ENCODE results near the gene SUCNR1.
"Not testable (repeated sequence)": the region's sequence is repeated elsewhere in the genome, so short reads cannot be mapped to it uniquely, and the experiment has no call there.

SUCNR1 gene

DNA sequence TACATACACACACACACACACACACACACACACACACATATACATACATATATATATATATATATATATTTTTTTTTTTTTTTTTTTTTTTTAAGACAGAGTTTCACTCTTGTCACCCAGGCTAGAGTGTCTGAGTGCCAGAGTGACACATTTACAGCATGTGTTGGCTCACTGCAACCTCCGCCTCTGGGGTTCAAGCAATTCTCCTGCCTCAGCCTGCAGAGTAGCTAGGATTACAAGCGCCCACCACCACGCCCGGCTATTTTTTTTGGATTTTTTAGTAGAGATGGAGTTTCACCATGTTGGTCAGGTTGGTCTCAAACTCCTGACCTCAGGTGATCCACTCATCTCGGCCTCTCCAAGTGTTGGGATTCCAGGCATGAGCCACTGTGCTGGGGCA, 636 bp downstream of the SUCNR1 start:
- not testable (repeated sequence) for DNase-seq

DNA sequence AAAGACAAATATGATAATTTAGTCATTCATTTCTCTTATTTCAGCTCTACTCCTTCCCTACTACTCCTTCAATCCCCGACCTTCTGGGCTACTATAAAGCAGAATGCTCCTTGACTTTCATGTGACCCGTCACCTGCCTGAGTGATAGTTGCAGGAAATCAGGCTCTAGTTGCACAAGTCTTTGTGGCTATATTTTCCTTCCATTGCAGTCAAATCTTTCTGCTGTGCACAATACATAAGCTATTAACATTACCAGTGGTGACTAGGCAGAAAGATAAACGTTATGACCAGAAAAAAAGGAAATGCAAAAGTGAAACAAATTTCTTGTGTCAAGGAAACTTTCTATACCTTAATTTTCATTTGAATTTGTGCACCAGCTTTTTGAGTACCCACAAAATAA, 2.3 kb downstream of the SUCNR1 start:
- no peak for DNase-seq

DNA sequence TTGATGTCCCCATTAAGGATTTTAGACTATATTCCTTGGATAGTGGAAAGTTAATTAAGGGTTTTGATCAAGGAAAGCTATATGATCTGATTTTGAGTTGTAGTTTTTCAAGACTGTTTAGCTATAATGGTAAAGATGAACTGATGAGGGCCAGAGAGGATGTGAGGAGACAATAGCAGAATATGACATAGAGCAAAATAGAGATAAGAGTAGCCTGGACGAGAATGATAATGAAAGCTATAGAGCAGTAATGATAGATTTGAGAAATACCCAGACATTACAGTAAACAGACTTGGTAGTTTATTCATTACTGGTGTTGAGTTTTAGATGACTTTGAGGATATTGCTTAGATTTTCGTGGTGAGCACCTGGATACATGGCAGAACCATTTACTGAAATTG, 3.8 kb downstream of the SUCNR1 start:
- no peak for DNase-seq

DNA sequence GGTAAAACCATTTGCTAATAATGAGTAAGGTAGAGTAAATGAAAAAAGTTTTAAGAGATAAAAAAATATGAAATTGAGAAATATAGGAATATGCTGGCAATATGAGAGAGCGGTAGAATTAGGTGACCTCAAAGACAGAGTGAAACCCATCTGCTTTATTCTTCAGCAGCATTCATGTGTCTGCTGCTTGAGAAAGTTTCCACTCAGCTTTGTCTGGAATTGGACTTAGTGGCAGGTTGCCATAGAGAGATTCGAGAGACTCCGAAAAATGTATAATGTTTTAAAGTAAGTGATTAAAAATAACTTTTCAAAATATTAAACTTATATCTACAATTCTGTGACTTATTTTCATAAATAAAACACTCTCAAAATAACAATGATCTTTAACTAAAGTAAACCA, 5.0 kb downstream of the SUCNR1 start:
- DNase-seq = no peak

DNA sequence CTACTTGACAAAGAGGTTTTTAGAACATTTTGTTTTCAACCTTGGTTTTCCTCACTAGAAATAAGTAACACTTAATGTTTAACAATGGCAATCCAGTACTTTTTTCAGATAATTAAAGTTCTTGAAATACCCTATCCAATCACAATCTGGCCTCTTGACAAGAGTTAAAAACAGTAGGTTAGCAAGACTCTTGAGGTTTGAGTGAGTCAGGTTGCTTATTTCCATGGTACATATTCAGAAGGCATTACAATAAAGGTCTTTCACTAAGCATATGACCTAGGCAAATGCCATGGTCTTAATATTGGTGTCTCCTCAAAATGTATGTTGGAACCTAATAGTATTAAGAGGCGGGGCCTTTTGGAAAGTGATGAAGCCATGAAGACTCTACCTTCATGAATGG, 5.6 kb downstream of the SUCNR1 start:
- no peak for DNase-seq

DNA sequence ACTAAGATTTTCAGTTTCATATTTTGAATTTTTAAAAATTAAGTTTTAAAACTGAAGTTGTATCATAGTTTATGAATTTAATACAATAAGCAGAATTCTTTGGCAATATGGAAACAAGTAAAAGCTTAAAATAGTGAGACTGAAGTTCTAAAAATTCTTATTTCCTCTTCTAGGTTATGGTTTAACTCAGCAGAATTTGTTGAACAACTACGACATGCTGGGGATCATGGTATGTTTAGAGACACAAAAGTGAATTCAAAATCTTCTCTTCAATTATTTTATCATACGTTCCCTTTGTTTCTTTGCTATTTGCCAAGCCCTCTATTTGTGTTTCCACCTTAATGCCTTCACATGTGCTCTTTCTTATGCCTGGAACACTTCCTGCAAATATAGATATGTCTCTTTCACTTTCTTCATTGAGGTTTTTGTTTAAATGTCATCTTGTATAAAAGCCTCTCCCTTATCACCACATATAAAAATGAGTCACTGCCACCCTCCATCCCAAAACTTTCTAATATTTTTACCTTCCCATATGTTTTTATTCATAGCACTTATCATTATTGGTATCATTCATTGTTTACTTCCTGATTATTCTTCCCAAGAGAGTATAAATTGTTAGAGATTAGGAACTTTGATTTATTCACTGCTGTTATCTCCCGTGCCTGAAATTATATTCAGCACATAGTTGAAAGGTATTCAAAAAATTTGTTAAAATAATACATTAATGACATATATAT, 6.4 kb downstream of the SUCNR1 start:
- no peak for DNase-seq

DNA sequence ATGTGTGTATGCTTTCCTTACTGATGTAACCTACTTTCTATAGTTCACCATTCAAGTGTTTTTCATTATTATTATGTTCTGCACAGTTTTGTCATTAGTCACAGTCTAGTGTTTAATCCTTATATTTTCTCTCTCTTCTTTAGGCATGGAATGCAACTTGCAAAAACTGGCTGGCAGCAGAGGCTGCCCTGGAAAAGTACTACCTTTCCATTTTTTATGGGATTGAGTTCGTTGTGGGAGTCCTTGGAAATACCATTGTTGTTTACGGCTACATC, 6.9 kb downstream of the SUCNR1 start:
- DNase-seq = no peak

DNA sequence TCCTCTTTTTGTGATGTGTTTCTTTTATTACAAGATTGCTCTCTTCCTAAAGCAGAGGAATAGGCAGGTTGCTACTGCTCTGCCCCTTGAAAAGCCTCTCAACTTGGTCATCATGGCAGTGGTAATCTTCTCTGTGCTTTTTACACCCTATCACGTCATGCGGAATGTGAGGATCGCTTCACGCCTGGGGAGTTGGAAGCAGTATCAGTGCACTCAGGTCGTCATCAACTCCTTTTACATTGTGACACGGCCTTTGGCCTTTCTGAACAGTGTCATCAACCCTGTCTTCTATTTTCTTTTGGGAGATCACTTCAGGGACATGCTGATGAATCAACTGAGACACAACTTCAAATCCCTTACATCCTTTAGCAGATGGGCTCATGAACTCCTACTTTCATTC, 7.7 kb downstream of the SUCNR1 start:
- no peak for DNase-seq

DNA sequence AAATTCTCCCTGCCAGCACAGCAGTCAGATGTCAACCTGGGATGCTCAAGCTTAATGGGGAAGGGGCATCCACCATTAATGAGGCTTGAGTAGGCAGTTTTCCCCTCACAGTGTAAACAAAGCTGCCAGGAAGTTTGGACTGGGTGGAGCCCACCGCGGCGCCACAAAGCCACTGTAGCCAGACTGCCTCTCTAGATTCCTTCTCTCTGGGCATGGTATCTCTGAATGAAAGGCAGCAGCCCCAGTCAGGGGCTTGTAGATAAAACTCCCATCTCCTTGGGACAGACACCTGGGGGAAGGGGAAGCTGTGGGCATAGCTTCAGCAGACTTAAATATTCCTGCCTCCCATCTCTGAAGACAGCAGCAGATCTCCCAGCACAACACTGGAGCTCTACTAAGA, 12.0 kb downstream of the SUCNR1 start:
- not testable (repeated sequence) for DNase-seq

DNA sequence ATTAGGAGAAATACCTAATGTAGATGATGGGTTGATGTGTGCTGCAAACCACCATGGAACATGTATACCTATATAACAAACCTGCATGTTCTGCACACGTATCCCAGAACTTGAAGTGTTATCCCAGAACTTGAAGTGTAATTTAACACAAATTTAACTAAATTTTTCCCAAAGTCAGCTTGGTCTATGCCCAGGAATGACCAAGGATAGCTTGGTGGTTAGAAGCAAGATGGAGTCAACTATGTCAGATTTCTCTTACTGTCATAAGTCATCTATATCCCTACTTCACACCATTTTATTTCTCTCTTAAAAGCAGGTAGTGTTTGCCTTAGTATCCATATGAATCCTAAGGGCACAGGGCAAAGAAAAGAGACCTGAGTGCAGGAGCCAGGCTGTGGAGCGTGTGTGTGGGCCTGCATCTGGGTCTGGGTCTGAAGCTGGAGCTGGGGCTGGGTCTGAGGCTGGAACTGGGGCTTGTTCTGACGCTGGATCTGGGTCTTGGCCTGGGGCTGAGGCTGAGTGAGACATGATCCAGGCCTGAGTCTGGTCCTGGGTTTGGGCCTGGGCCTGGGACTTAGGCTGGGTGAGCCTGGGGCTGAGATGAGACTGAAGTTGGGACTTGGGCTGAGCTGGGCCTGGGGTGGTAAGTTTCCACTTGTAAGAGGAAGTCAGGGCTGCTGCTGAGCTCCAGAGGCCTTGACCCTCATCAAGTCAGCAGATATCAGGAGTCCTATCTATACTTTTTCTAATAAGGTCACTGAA, 14.2 kb downstream of the SUCNR1 start:
- DNase-seq = not testable (repeated sequence)

DNA sequence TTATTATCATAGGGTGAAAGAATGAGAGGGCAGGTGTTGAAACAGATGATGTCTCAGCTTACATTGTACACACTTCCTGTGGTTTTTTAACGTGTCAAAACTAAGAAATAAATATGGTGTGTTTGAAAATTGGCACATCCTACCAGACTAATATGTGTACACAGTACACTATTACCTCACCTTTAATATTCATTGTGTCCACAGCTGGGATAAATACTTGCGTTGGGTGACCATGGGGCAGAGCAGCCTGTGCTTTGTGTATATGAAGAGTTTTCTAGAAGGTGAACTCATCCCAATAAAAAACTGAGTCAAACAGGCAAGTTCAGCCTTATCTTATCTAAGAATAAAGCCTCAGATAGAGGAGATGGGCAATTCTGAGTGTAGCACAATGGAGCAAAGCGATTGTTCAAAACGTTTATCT, 17.3 kb downstream of the SUCNR1 start:
- no peak for DNase-seq

DNA sequence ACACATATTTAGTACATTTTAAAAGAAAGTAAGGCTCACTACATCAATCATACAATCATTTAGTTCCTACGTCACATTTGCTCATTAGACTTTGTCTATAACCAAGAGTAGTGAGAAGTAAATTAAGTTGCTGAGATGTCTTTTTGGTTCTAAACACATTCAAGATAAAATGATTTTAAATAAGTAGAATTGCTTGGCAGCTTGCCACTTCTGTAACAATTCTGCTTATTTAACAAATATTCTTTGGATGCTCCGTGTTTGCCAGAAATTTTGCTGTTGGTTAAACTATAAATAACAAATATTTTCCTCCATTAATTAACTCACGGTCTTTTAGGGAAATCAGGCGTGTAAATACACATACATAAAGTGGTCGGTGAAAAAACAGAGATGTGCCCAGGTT, 18.3 kb downstream of the SUCNR1 start:
- DNase-seq = no peak

DNA sequence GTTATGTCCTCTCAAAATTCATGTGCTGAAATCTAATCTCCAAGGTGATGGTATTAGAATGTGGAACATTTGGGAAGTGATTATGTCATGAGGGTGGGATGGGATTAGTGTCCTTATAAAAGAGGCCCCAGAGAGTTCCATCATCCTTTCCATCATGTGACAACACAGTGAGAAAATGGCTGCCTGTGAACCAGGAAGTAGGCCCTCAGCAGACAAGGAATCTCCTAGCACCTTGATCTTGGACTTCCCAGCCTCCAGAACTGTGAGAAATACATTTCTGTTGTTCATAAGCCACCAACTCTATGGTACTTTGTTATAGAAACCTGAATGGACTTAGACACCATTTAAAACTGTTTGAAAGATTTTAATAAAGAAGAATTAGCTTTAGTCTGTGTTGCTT, 20.8 kb downstream of the SUCNR1 start:
- DNase-seq = no peak

DNA sequence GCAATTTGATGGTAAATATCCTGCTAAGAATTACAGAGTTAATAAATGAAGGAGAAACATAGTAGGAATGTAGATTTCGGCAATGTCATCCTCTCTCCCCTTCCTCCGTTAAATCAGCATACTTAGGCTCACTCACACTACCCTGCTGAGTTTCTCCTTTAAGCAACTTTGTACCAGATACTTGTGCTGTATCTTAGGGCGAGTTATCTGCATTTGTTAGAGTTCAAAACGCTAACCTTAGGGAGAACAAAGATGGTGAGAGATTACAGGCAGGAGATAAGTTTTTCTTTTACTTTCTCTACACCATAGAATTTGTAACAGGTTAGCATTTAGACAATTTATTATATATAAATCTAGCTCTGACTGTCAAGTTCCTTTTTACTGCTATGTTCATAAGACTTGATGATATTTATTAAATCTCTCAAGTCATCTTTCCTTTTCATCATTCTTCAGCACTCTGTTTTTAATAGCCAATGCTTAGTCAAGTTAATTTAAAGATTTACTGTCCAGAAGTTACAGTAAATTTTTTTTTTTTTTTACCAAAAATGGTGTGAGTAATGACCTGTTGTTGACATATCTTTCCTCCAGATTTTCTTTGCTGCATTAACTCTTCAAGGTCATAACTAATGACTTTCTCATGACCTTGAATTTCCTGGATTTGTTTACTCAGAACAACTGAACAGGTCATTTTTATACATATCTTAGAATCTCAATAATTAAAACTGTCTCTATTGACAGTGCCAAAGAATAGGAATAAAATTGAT, 22.2 kb downstream of the SUCNR1 start:
- DNase-seq = no peak

DNA sequence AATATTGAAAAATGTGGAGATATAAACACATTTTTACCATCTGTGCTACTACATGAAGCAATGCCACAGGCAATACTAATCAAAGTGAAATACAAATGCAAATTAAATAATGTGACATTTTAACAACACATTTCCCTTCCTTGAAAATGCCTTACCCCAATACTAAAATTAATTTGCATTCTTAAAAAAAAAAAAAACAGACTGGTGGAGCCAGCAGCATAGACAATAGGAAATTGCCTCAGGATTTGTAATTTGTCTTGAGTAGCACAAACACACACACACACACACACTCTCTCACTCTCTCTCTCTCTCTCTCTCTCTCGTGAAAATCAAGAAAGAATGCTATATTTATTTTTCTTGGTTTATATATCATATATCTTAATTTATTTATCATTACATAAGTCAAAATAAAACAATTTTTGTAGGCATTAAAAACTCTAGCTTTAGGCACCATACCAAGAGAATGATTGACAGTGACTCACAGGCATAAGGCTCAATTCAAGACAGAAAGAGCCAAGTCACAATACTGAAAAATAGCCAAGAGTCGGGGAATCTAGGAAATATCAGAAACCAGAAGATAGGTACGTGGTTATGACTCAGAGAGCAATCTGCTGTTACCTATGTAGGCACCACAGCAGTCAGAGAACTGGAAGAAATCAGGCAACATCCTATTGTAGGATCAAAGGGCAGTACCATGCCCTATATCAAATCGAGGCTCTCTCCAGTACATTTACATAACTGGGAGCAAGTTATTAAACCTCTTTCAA, 23.0 kb downstream of the SUCNR1 start:
- no peak for DNase-seq

DNA sequence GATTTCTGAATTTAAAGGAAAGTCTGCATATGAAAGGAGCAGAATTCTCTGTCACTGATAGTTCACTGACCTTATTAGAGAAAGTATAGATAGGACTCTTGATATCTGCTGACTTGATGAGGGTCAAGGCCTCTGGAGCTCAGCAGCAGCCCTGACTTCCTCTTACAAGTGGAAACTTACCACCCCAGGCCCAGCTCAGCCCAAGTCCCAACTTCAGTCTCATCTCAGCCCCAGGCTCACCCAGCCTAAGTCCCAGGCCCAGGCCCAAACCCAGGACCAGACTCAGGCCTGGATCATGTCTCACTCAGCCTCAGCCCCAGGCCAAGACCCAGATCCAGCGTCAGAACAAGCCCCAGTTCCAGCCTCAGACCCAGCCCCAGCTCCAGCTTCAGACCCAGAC, 24.7 kb downstream of the SUCNR1 start:
- not testable (repeated sequence) for DNase-seq

DNA sequence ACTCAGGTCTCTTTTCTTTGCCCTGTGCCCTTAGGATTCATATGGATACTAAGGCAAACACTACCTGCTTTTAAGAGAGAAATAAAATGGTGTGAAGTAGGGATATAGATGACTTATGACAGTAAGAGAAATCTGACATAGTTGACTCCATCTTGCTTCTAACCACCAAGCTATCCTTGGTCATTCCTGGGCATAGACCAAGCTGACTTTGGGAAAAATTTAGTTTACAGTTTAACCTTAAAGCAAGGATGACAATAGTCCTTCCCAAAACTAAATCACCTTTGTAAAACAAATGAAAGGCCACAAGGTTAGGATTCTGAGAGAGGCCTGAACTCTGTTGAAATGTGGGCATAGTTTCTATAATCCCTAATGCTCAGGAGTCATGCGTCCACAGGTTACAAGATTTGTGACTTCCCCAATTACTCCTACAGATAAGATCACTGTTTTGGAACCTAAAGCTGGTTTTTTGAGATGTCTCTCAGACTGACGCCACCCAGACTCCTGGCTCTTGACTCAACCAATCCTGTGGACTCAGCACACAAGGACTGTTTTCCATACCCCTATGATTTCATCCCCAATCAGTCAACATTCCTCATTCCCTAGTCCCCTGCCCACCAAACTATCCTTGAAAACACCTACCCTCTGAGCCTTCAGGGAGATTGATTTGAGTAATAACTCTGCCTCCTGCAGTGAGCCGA, 25.3 kb downstream of the SUCNR1 start:
- not testable (repeated sequence) for DNase-seq

DNA sequence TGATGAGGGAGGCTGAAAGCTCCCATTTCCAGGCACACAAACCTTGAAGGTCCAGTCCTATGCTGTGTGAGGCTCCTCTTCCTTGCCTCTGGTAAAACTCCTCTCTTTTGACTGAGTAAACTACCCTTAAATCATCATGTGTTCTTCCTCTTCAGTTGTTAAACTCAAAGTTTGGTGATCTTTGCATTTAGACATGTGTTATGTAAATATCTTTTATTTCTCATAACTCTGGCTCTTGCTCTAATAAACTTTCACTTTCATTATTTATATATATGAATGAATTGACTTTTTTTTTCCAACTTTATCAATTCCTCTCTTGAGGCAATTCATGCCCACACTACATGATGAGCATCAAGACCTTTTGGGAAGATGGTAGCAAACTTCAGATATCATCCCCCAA, 26.6 kb downstream of the SUCNR1 start:
- DNase-seq = no peak

DNA sequence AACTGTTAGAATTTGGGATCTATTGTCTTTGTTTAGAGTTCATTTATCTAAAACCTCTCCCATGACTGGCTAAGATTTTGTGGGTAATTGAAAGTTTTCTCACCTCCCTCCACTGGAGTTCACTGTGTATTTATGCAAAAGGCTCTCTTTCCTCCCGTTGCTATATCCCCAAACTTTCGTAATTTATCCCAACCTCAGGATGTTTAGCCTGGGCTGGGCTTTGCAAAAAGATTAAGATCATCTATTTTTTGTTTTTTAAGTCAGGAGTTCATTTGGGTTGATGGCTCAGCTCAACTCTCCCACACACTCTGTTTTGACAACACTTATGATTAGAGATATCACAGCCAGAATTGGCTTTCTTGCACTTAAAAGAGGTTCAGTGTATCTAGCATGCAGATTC, 27.0 kb downstream of the SUCNR1 start:
- no peak for DNase-seq

DNA sequence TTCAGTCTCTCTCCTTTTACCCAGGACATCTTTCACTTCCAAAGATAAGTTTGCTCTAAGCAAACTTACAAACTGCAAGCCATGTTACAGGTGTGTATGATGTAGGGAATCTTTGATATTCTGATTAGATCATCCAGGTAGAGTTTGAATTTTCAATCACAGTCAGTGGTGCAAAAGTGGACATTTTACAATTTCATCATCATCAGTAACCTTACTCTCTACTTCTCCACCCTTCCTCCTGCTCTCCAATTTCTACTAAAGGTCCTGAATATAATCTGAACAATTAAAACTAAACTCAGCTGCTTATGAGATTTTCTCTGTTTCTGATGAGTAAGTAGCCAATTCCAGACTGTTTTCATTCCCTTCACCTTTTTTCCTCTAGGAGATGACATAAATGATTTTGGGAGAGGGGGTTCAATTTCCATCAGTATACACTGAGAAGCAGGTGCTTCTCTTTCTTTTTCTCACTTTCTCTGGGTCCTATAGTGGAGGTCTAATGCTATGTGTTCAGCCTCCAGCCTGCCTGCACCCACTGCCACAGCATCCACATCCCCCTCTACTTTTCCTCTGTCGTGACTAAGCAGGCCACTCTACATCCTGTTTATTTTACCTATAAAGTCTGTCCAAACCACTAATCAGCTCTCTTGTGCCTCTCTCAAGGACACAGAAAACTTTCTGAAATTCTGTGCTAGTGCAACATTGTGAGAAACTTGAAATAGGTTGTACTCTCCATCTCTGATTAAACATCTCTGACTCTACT, 27.6 kb downstream of the SUCNR1 start:
- no peak for DNase-seq

DNA sequence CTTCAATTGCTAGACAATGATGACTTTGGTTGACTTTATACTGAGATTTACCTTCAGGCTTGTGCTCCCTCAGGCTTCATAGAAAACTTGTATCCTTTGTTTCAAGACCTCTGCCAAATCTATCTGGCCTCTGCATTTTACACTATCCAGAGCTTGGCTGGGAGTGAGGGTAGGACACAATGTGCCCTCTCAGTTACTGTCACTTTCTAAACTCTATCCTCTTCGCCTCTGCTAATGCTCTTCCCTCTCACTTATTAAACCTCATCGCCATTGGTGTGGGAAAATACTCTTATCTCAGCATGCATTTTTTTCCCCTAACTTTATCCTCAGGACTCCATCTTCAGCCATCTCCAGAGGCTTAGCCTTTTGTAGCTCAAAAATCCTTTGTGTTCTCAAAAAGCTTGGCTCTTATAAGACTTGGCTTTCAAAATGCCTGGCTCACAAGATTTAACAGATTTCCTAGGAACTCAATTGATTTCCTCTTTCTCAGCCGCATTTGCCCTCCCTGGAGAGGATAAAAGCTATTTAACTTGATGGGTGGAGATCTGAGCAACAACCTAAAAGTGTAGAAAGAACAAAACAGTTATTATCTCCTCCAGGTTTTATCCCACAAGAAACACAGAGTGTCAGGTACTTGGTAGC, 28.3 kb downstream of the SUCNR1 start:
- DNase-seq = no peak
